GM21390 (cell line): Measurements from ENCODE around the gene IFRD2.
"Not testable (repeated sequence)": the region's sequence is repeated elsewhere in the genome, so short reads cannot be mapped to it uniquely, and the experiment has no call there.

ENCODE experiments used
- ATAC-seq: cut with Tn5 transposase; IDR thresholded peaks from one replicate; pipeline ENCODE4 v1.9.1; 2021; ENCODE audit not compliant: unreplicated experiment

IFRD2 gene

GRCh38 chr3:50286322-50287227, 5.7 kb downstream of the IFRD2 start:
- ATAC-seq = no peak

- not testable (repeated sequence) for ATAC-seq
Measured at GRCh38 chr3:50284121-50284520, 8.1 kb downstream of the IFRD2 start.

- ATAC-seq = no peak
Measured at GRCh38 chr3:50279255-50280016, 12.8 kb downstream of the IFRD2 start.

GRCh38 chr3:50278880-50279224, 13.4 kb downstream of the IFRD2 start, which contains the start of gene LSMEM2:
LSMEM2 (plus strand) TSS chr3:50279087; CDS start chr3:50279114, 27 bp downstream.
- no peak for ATAC-seq

GRCh38 chr3:50278123-50278879, 13.9 kb downstream of the IFRD2 start:
- ATAC-seq = no peak

GRCh38 chr3:50276762-50277101, 15.5 kb downstream of the IFRD2 start:
- no peak for ATAC-seq

- ATAC-seq = no peak
Measured at GRCh38 chr3:50275996-50276761, 16.1 kb downstream of the IFRD2 start.

- ATAC-seq = no peak
Measured at GRCh38 chr3:50275141-50275995, 16.9 kb downstream of the IFRD2 start.

GRCh38 chr3:50274371-50275104, 17.7 kb downstream of the IFRD2 start:
- no peak for ATAC-seq

- ATAC-seq = no peak
Measured at GRCh38 chr3:50273689-50274065, 18.6 kb downstream of the IFRD2 start.

GRCh38 chr3:50272911-50273688, 19.1 kb downstream of the IFRD2 start:
- peak; percentile 87 for ATAC-seq

- ATAC-seq = not testable (repeated sequence)
Measured at GRCh38 chr3:50272538-50272910, 19.7 kb downstream of the IFRD2 start.

- ATAC-seq = no peak
Measured at GRCh38 chr3:50271314-50271936, 20.8 kb downstream of the IFRD2 start.

GRCh38 chr3:50270422-50271224, 21.6 kb downstream of the IFRD2 start:
- no peak for ATAC-seq

GRCh38 chr3:50269977-50270413, 22.2 kb downstream of the IFRD2 start:
- no peak for ATAC-seq

- no peak for ATAC-seq
Measured at GRCh38 chr3:50269460-50269859, 22.8 kb downstream of the IFRD2 start.
